Measurements from ENCODE around the gene FN1.
"Not testable (repeated sequence)": the region's sequence is repeated elsewhere in the genome, so short reads cannot be mapped to it uniquely, and the experiment has no call there.

FN1 gene

DNA sequence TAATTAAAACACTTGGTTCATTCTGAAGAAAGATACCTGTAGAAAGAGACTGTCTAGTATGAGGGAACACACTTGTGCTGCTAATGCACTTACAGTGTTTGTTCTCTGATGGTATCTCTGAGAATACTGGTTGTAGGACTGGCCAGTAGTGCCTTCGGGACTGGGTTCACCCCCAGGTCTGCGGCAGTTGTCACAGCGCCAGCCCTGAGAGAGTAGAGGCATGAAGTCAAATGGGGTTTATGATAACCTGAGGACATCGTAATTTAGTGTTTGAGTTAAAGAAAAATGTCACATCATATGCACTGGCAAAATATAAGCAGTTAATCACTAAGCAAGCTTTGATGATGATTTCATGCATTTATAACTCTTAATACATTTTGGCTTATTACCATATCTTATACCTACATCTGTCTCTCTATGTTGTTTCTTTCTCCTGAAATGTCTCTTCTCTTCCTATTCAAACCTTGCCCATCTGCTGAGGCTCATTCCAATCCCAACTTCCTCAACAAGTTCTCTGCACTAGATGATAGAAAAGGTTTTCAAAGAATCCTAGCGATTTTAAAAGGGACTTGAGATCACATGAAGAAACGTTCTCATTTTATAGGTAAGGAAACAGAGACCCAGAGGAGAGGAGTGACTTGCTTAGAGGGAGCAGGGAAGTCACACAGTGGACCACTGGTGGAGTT is 73.8 kb downstream of the FN1 start:
- H3F3A ChIP-seq (ENCODE audit: insufficient read depth, low read length) = no peaks in the 10 kb centered on the region
- H2AFZ ChIP-seq (ENCODE audit: low read length) = no peak overlapping the region
- H3K27me3 ChIP-seq (replicated peaks; ENCODE audit: insufficient read depth, low read length) = no peaks in the 10 kb centered on the region
- TF ChIP-seq EZH2phosphoT487 (IDR thresholded peaks at IDR 0.05; ENCODE audit: low read length) (no peak), EZH2 (optimal IDR thresholded peaks at IDR 0.05; ENCODE audit: low read depth, low read length) (no peak)
- TF ChIP-seq, protein P1, sequence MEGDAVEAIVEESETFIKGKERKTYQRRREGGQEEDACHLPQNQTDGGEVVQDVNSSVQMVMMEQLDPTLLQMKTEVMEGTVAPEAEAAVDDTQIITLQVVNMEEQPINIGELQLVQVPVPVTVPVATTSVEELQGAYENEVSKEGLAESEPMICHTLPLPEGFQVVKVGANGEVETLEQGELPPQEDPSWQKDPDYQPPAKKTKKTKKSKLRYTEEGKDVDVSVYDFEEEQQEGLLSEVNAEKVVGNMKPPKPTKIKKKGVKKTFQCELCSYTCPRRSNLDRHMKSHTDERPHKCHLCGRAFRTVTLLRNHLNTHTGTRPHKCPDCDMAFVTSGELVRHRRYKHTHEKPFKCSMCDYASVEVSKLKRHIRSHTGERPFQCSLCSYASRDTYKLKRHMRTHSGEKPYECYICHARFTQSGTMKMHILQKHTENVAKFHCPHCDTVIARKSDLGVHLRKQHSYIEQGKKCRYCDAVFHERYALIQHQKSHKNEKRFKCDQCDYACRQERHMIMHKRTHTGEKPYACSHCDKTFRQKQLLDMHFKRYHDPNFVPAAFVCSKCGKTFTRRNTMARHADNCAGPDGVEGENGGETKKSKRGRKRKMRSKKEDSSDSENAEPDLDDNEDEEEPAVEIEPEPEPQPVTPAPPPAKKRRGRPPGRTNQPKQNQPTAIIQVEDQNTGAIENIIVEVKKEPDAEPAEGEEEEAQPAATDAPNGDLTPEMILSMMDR (IDR thresholded peaks at IDR 0.05; ENCODE audit: low read length) = no peak
- H3K4me3 ChIP-seq (ENCODE audit: low read length) = no peak overlapping the region
- no peak for DNase-seq
- H3K4me2 ChIP-seq (ENCODE audit: low read depth, low read length) = no peak overlapping the region
- H3K9me3 ChIP-seq (replicated peaks; ENCODE audit: insufficient read depth, low read length) = no peaks in the 10 kb centered on the region
- no peaks in the 10 kb centered on the region for H3K4me1 ChIP-seq (ENCODE audit: low read length)
- no peaks in the 10 kb centered on the region for H4K20me1 ChIP-seq (ENCODE audit: insufficient read depth, low read length)
- H3K27ac ChIP-seq (ENCODE audit: low read length) = no peak overlapping the region
- no peak overlapping the region for H3K9ac ChIP-seq (ENCODE audit: low read length)
- H3K79me2 ChIP-seq (ENCODE audit: low read length) = no peaks in the 10 kb centered on the region
- no peaks in the 10 kb centered on the region for H3K36me3 ChIP-seq (replicated peaks; ENCODE audit: insufficient read depth, low read length)
- no peaks in the 10 kb centered on the region for H3K9me2 ChIP-seq (replicated peaks; ENCODE audit: insufficient read depth, low read length)

DNA sequence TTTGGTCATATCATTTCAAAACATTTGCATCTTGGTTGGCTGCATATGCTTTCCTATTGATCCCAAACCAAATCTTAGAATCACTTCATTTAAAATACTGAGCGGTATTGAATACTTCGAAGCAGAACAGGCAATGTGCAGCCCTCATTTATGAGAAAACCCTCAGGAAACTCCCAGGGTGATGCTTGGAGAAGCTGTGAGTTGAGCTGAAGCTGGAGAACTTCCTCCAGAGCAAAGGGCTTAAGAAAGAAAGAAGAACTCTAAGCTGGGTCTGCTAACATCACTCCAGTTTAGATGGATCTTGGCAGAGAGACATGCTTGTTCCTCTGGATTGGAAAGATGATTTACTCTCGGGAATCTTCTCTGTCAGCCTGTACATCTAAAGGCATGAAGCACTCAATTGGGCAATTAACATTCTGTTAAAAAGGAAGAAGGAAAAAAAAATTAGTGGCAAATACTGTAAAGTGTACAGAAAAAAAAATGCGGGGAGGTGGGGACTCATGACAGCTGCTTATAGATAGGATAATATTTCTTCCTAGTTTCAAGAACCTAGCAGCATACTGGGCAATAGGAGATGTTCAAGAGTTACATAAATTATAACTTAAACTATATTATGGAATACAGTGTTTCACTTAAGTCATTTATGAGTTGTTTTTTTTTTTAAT is 74.5 kb downstream of the FN1 start:
- Histone ChIP-seq H3F3A (ENCODE audit: insufficient read depth, low read length) (no peaks in the 10 kb centered on the region), H3K27me3 (replicated peaks; ENCODE audit: insufficient read depth, low read length) (no peaks in the 10 kb centered on the region), H3K4me3 (ENCODE audit: low read length) (no peak overlapping the region), H3K79me2 (ENCODE audit: low read length) (no peaks in the 10 kb centered on the region), H3K36me3 (replicated peaks; ENCODE audit: insufficient read depth, low read length) (no peaks in the 10 kb centered on the region), H3K9ac (ENCODE audit: low read length) (no peak overlapping the region), H3K9me2 (replicated peaks; ENCODE audit: insufficient read depth, low read length) (no peaks in the 10 kb centered on the region), H3K9me3 (replicated peaks; ENCODE audit: insufficient read depth, low read length) (no peaks in the 10 kb centered on the region), H3K4me1 (ENCODE audit: low read length) (no peaks in the 10 kb centered on the region), H3K27ac (ENCODE audit: low read length) (no peak overlapping the region), H2AFZ (ENCODE audit: low read length) (no peak overlapping the region), H3K4me2 (ENCODE audit: low read depth, low read length) (no peak overlapping the region), H4K20me1 (ENCODE audit: insufficient read depth, low read length) (no peaks in the 10 kb centered on the region)
- TF ChIP-seq EZH2phosphoT487 (IDR thresholded peaks at IDR 0.05; ENCODE audit: low read length) (no peak), EZH2 (optimal IDR thresholded peaks at IDR 0.05; ENCODE audit: low read depth, low read length) (no peak)
- TF ChIP-seq, protein P1 (IDR thresholded peaks at IDR 0.05; ENCODE audit: low read length) = no peak
- DNase-seq = no peak

- no peaks in the 10 kb centered on the region for H3K79me2 ChIP-seq (ENCODE audit: low read length)
- H3F3A ChIP-seq (ENCODE audit: insufficient read depth, low read length) = no peaks in the 10 kb centered on the region
- no peak for DNase-seq
- no peak overlapping the region for H3K9ac ChIP-seq (ENCODE audit: low read length)
- H3K4me2 ChIP-seq (ENCODE audit: low read depth, low read length) = no peak overlapping the region
- no peaks in the 10 kb centered on the region for H4K20me1 ChIP-seq (ENCODE audit: insufficient read depth, low read length)
- no peaks in the 10 kb centered on the region for H3K36me3 ChIP-seq (replicated peaks; ENCODE audit: insufficient read depth, low read length)
- no peaks in the 10 kb centered on the region for H3K27me3 ChIP-seq (replicated peaks; ENCODE audit: insufficient read depth, low read length)
- H3K9me3 ChIP-seq (replicated peaks; ENCODE audit: insufficient read depth, low read length) = no peaks in the 10 kb centered on the region
- no peak overlapping the region for H2AFZ ChIP-seq (ENCODE audit: low read length)
- no peak overlapping the region for H3K27ac ChIP-seq (ENCODE audit: low read length)
- no peak for TF ChIP-seq EZH2phosphoT487 (IDR thresholded peaks at IDR 0.05; ENCODE audit: low read length)
- TF ChIP-seq, protein P1 (IDR thresholded peaks at IDR 0.05; ENCODE audit: low read length) = no peak
- no peak for TF ChIP-seq EZH2 (optimal IDR thresholded peaks at IDR 0.05; ENCODE audit: low read depth, low read length)
- no peak overlapping the region for H3K4me3 ChIP-seq (ENCODE audit: low read length)
- H3K9me2 ChIP-seq (replicated peaks; ENCODE audit: insufficient read depth, low read length) = no peaks in the 10 kb centered on the region
- no peaks in the 10 kb centered on the region for H3K4me1 ChIP-seq (ENCODE audit: low read length)
These were observed 75.3 kb downstream of the FN1 start for GRCh38 chr2:215360596-215360995.

DNA sequence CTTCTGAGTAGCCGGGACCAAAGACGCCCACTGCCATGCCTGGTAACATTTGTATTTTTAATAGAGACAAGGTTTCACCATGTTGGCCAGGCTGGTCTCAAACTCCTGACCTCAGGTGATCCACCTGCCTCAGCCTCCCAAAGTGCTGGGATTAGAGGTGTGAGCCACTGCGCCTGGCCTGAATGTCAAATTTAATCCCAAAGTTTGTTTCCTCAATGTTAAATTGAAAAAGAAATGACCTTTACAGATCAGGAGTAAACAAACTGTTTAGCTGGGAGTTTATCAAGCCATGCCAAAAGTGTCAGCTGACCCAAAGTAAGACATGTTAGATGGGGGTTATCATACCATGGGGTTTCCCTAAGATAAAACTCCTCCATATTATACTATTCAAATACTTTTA is 75.8 kb downstream of the FN1 start:
- H3K36me3 ChIP-seq (replicated peaks; ENCODE audit: insufficient read depth, low read length); DNase-seq; H3K9me2 ChIP-seq (replicated peaks; ENCODE audit: insufficient read depth, low read length); H3K79me2 ChIP-seq (ENCODE audit: low read length); H3K9ac ChIP-seq (ENCODE audit: low read length); H3K4me2 ChIP-seq (ENCODE audit: low read depth, low read length); H3K9me3 ChIP-seq (replicated peaks; ENCODE audit: insufficient read depth, low read length); H4K20me1 ChIP-seq (ENCODE audit: insufficient read depth, low read length); H3K27ac ChIP-seq (ENCODE audit: low read length); H3F3A ChIP-seq (ENCODE audit: insufficient read depth, low read length); H3K4me1 ChIP-seq (ENCODE audit: low read length); H3K4me3 ChIP-seq (ENCODE audit: low read length); H2AFZ ChIP-seq (ENCODE audit: low read length); H3K27me3 ChIP-seq (replicated peaks; ENCODE audit: insufficient read depth, low read length): not testable (repeated sequence)
